ENCODE data around the gene HEY2. TPM values are rescaled to one million over a fixed set of nuclear protein-coding genes. Genes with fewer than 3 reads are reported as not detected.
"Not testable (repeated sequence)": the region's sequence is repeated elsewhere in the genome, so short reads cannot be mapped to it uniquely, and the experiment has no call there.

Gene HEY2
- total RNA-seq, 2 experiments from 2014 or later, result not detected

- Mint-ChIP-seq H3K27ac (no peak overlapping the region), H3K36me3 (ENCODE audit: low read depth) (no peaks in the 10 kb centered on the region), H3K27me3 (ENCODE audit: low read depth) (peaks cover 33% of the 10 kb centered on the region), H3K9me3 (no peaks in the 10 kb centered on the region), H3K4me1 (ENCODE audit: low read depth) (peaks cover 19% of the 10 kb centered on the region), H3K4me3 (no peak overlapping the region)
- DNase-seq, result no peak
- intact Hi-C loops (cut with micrococcal nuclease), result loop anchor here (5.0 kb wide), 2 partner anchors 242 to 882 kb away; no protein-coding TSS in a partner anchor
- CTCF ChIA-PET, result interaction anchor here (0.6 to 2.3 kb wide), 5 partner anchors 8 to 444 kb away, joined by 3 to 31 read pairs (median 3); no protein-coding TSS in a partner anchor
Observed at GRCh38 chr6:125754566-125754965, 5.1 kb downstream of the HEY2 start.

- Mint-ChIP-seq H3K9me3 (no peaks in the 10 kb centered on the region), H3K27ac (no peak overlapping the region), H3K27me3 (ENCODE audit: low read depth) (peaks cover 7% of the 10 kb centered on the region), H3K4me1 (ENCODE audit: low read depth) (no peaks in the 10 kb centered on the region), H3K4me3 (no peak overlapping the region), H3K36me3 (ENCODE audit: low read depth) (no peaks in the 10 kb centered on the region)
- CTCF ChIA-PET, result interaction anchor here (0.9 to 1.0 kb wide), 2 partner anchors 9 to 215 kb away, joined by 3 read pairs; no protein-coding TSS in a partner anchor
- DNase-seq, result no peak
- intact Hi-C loops (cut with micrococcal nuclease), result no loop called here
Observed at GRCh38 chr6:125759184-125759902, 9.9 kb downstream of the HEY2 start.

- DNase-seq, result no peak
- peaks cover 7% of the 10 kb centered on the region for H3K27me3 Mint-ChIP-seq (ENCODE audit: low read depth)
- H3K4me1 Mint-ChIP-seq (ENCODE audit: low read depth), result no peaks in the 10 kb centered on the region
- H3K9me3 Mint-ChIP-seq, result no peaks in the 10 kb centered on the region
- CTCF ChIA-PET, result interaction anchor here (0.9 to 1.0 kb wide), 3 partner anchors 9 to 449 kb away, joined by 3 read pairs; no protein-coding TSS in a partner anchor
- H3K36me3 Mint-ChIP-seq (ENCODE audit: low read depth), result no peaks in the 10 kb centered on the region
- no peak overlapping the region for H3K4me3 Mint-ChIP-seq
- no peak overlapping the region for H3K27ac Mint-ChIP-seq
- intact Hi-C loops (cut with micrococcal nuclease), result no loop called here
Observed at GRCh38 chr6:125759959-125760457, 10.6 kb downstream of the HEY2 start.

- CTCF ChIA-PET, result interaction anchor here (0.8 to 2.2 kb wide), 5 partner anchors 11 to 454 kb away, joined by 3 to 8 read pairs (median 4); no protein-coding TSS in a partner anchor
- no peak for DNase-seq
- Mint-ChIP-seq H3K4me3 (no peak overlapping the region), H3K27me3 (ENCODE audit: low read depth) (peaks cover 6% of the 10 kb centered on the region), H3K9me3 (no peaks in the 10 kb centered on the region), H3K27ac (no peak overlapping the region), H3K4me1 (ENCODE audit: low read depth) (no peaks in the 10 kb centered on the region), H3K36me3 (ENCODE audit: low read depth) (no peaks in the 10 kb centered on the region)
- intact Hi-C loops (cut with micrococcal nuclease), result no loop called here
Observed at GRCh38 chr6:125764121-125764671, 14.8 kb downstream of the HEY2 start.

GRCh38 chr6:125765944-125766343, 16.5 kb downstream of the HEY2 start:
- Mint-ChIP-seq H3K27ac (no peak overlapping the region), H3K4me1 (ENCODE audit: low read depth) (peaks cover 2% of the 10 kb centered on the region), H3K4me3 (no peak overlapping the region), H3K36me3 (ENCODE audit: low read depth) (no peaks in the 10 kb centered on the region), H3K9me3 (no peaks in the 10 kb centered on the region), H3K27me3 (ENCODE audit: low read depth) (peaks cover 3% of the 10 kb centered on the region)
- no peak for DNase-seq
- intact Hi-C loops (cut with micrococcal nuclease), result no loop called here
- CTCF ChIA-PET, result interaction anchor here (0.7 to 2.2 kb wide), 7 partner anchors 14 to 457 kb away, joined by 3 to 8 read pairs (median 4); no protein-coding TSS in a partner anchor

- no peaks in the 10 kb centered on the region for H3K9me3 Mint-ChIP-seq
- peaks cover 3% of the 10 kb centered on the region for H3K27me3 Mint-ChIP-seq (ENCODE audit: low read depth)
- H3K27ac Mint-ChIP-seq, result no peak overlapping the region
- H3K4me3 Mint-ChIP-seq, result no peak overlapping the region
- intact Hi-C loops (cut with micrococcal nuclease), result no loop called here
- no peaks in the 10 kb centered on the region for H3K36me3 Mint-ChIP-seq (ENCODE audit: low read depth)
- H3K4me1 Mint-ChIP-seq (ENCODE audit: low read depth), result peaks cover 2% of the 10 kb centered on the region
- no peak for DNase-seq
- CTCF ChIA-PET, result interaction anchor here (0.7 to 1.8 kb wide), 5 partner anchors 15 to 458 kb away, joined by 3 to 6 read pairs (median 4); no protein-coding TSS in a partner anchor
Observed at GRCh38 chr6:125766641-125767040, 17.2 kb downstream of the HEY2 start.

GRCh38 chr6:125769147-125769783, 19.8 kb downstream of the HEY2 start:
- no peak overlapping the region for H3K4me3 Mint-ChIP-seq
- H3K27me3 Mint-ChIP-seq (ENCODE audit: low read depth), result peaks cover 3% of the 10 kb centered on the region
- DNase-seq, result no peak
- no peak overlapping the region for H3K27ac Mint-ChIP-seq
- CTCF ChIA-PET, result interaction anchor here (0.7 to 2.1 kb wide), 8 partner anchors 16 to 465 kb away, joined by 3 to 10 read pairs (median 4); no protein-coding TSS in a partner anchor
- intact Hi-C loops (cut with micrococcal nuclease), result loop anchor here (1.0 kb wide), 5 partner anchors 19 to 616 kb away; partner anchors contain the start of gene TPD52L1
- H3K36me3 Mint-ChIP-seq (ENCODE audit: low read depth), result no peaks in the 10 kb centered on the region
- H3K4me1 Mint-ChIP-seq (ENCODE audit: low read depth), result peaks cover 10% of the 10 kb centered on the region
- H3K9me3 Mint-ChIP-seq, result no peaks in the 10 kb centered on the region

GRCh38 chr6:125773387-125774341, 24.2 kb downstream of the HEY2 start:
- Mint-ChIP-seq H3K27ac (no peak overlapping the region), H3K36me3 (ENCODE audit: low read depth) (no peaks in the 10 kb centered on the region), H3K9me3 (no peaks in the 10 kb centered on the region), H3K4me1 (ENCODE audit: low read depth) (peaks cover 10% of the 10 kb centered on the region), H3K4me3 (no peak overlapping the region), H3K27me3 (ENCODE audit: low read depth) (peaks cover 1% of the 10 kb centered on the region)
- no peak for DNase-seq
- intact Hi-C loops (cut with micrococcal nuclease), result no loop called here
- CTCF ChIA-PET, result interaction anchor here (0.6 kb wide), 1 partner anchor 145 kb away, joined by 3 read pairs; no protein-coding TSS in a partner anchor

- H3K9me3 Mint-ChIP-seq; H3K4me1 Mint-ChIP-seq (ENCODE audit: low read depth); H3K27me3 Mint-ChIP-seq (ENCODE audit: low read depth); DNase-seq; H3K27ac Mint-ChIP-seq; H3K36me3 Mint-ChIP-seq (ENCODE audit: low read depth); intact Hi-C loops (cut with micrococcal nuclease); H3K4me3 Mint-ChIP-seq: not testable (repeated sequence)
- CTCF ChIA-PET, result interaction anchor here (0.8 kb wide), 1 partner anchor 15 kb away, joined by 3 read pairs; no protein-coding TSS in a partner anchor
Observed at GRCh38 chr6:125776107-125776826, 26.8 kb downstream of the HEY2 start.

GRCh38 chr6:125779924-125780539, 30.6 kb downstream of the HEY2 start:
- Mint-ChIP-seq H3K27me3 (ENCODE audit: low read depth) (peaks cover 1% of the 10 kb centered on the region), H3K4me1 (ENCODE audit: low read depth) (peaks cover 15% of the 10 kb centered on the region), H3K36me3 (ENCODE audit: low read depth) (peaks cover 2% of the 10 kb centered on the region), H3K4me3 (no peak overlapping the region), H3K9me3 (no peaks in the 10 kb centered on the region), H3K27ac (no peak overlapping the region)
- CTCF ChIA-PET, result interaction anchor here (0.6 to 2.6 kb wide), 10 partner anchors 11 to 215 kb away, joined by 3 to 52 read pairs (median 6); partner anchors contain the start of genes HINT3, NCOA7 and TRMT11
- DNase-seq, result peak; percentile 90
- intact Hi-C loops (cut with micrococcal nuclease), result loop anchor here (1.0 to 5.0 kb wide), 8 partner anchors 31 to 1737 kb away; partner anchors contain the start of genes HEY2, HINT3, MTCL3 and TRMT11
